Measurements from ENCODE around the gene FAM184B. TPM values are rescaled to one million over a fixed set of nuclear protein-coding genes. Genes with fewer than 3 reads are reported as not detected.

FAM184B gene
- total and polyA plus RNA-seq, 8 donors = 0.06 to 0.27 (median 0.18) TPM

DNA sequence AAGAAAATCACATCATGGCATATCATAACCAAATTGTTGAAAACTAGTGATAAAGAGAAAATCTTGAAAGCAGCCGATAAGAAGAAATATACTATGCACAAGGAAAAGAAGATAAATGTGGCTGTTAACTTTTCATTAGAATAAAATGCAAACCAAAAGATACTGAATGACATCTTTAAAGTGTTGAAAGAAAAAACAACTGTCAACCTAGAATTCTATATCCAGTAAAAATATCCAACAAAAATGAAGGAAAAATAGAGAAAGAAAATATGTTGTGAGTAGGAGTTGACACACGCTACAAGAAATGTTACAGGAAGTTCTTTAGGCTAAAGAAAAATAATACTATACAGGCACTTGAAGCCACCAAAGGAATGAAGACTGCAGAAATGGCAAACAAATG, 82.0 kb downstream of the FAM184B start:
- DNase-seq = no peak
- Histone ChIP-seq H3K4me1 (no peaks in the 10 kb centered on the region), H3K36me3 (no peaks in the 10 kb centered on the region), H3K27me3 (no peaks in the 10 kb centered on the region), H3K4me3 (no peak overlapping the region), H3K9me3 (no peaks in the 10 kb centered on the region), H3K27ac (no peak overlapping the region)
- ATAC-seq = no peak
- TF ChIP-seq, protein P1, sequence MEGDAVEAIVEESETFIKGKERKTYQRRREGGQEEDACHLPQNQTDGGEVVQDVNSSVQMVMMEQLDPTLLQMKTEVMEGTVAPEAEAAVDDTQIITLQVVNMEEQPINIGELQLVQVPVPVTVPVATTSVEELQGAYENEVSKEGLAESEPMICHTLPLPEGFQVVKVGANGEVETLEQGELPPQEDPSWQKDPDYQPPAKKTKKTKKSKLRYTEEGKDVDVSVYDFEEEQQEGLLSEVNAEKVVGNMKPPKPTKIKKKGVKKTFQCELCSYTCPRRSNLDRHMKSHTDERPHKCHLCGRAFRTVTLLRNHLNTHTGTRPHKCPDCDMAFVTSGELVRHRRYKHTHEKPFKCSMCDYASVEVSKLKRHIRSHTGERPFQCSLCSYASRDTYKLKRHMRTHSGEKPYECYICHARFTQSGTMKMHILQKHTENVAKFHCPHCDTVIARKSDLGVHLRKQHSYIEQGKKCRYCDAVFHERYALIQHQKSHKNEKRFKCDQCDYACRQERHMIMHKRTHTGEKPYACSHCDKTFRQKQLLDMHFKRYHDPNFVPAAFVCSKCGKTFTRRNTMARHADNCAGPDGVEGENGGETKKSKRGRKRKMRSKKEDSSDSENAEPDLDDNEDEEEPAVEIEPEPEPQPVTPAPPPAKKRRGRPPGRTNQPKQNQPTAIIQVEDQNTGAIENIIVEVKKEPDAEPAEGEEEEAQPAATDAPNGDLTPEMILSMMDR (IDR thresholded peaks at IDR 0.05) = no peak
- intact Hi-C loops (cut with DNase I) = no loop called here

DNA sequence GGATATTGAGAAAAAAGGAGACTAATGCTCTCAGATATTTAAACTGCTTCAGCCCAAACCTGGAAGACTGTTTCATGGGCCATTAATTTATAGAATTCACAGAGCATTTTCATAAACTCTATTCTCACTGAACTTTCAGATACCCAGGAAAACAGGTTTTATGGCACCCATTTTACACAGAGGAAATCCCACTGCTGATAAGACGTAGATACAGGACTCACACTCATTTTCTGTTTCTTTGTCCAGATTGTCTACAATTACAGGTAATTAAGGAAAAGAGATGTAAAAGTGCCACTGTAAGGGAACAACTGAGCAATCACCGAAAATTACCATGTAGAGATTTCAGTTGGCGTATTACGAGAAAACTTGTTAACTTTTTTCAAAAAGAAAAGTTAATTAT, 83.3 kb downstream of the FAM184B start:
- no peak overlapping the region for H3K4me3 ChIP-seq
- H3K4me1 ChIP-seq = no peaks in the 10 kb centered on the region
- TF ChIP-seq, protein P1 (IDR thresholded peaks at IDR 0.05) = no peak
- no peaks in the 10 kb centered on the region for H3K36me3 ChIP-seq
- H3K27me3 ChIP-seq = no peaks in the 10 kb centered on the region
- no peaks in the 10 kb centered on the region for H3K9me3 ChIP-seq
- DNase-seq (no peak), ATAC-seq (no peak)
- H3K27ac ChIP-seq = no peak overlapping the region
- intact Hi-C loops (cut with DNase I) = no loop called here

DNA sequence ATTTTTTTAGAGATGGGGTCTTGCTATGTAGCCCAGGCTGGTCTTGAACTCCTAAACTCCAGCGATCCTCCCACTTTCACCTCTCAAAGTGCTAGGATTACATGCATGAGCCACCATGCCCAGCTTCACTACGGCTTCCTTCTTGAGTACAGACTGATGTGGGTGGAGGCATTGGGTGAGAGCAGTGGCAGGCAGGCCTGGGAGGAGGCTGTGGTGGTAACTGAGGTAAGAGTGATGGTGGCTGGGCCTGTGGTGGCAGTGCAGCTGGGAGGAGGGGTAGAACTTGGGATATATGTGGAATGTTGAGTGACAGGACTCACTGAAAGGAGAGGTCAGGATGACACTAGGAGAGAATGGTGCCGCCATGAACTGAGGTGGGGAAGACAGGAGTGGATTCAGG, 86.1 kb downstream of the FAM184B start:
- no peak overlapping the region for H3K4me3 ChIP-seq
- no peaks in the 10 kb centered on the region for H3K27me3 ChIP-seq
- H3K9me3 ChIP-seq = no peaks in the 10 kb centered on the region
- H3K4me1 ChIP-seq = no peaks in the 10 kb centered on the region
- no peak overlapping the region for H3K27ac ChIP-seq
- intact Hi-C loops (cut with DNase I) = no loop called here
- no peak for ATAC-seq
- H3K36me3 ChIP-seq = no peaks in the 10 kb centered on the region
- no peak for DNase-seq
- TF ChIP-seq, protein P1 (IDR thresholded peaks at IDR 0.05) = no peak

DNA sequence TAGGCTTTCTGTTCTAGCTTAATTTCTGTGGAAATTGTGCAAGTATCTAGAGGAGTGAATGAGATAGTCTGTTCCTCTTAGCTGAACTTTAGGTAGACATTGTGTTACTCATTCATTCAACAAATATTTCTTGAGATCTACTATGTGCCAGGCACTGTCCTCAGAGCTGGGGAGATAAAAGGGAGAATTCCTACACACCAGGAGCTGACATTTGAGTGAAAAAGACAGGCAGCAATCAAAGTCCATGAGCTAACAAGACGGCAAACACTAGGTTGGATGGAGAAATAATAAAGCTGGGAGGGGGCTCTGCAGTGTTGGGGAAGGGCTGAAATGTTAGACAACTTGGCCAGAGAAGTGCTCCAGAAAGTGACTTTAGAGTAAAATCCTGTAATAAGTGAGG, 86.9 kb downstream of the FAM184B start:
- no peaks in the 10 kb centered on the region for H3K9me3 ChIP-seq
- TF ChIP-seq, protein P1 (IDR thresholded peaks at IDR 0.05) = no peak
- intact Hi-C loops (cut with DNase I) = no loop called here
- no peaks in the 10 kb centered on the region for H3K27me3 ChIP-seq
- ATAC-seq (no peak), DNase-seq (no peak)
- H3K4me3 ChIP-seq = no peak overlapping the region
- no peak overlapping the region for H3K27ac ChIP-seq
- H3K4me1 ChIP-seq = no peaks in the 10 kb centered on the region
- no peaks in the 10 kb centered on the region for H3K36me3 ChIP-seq

DNA sequence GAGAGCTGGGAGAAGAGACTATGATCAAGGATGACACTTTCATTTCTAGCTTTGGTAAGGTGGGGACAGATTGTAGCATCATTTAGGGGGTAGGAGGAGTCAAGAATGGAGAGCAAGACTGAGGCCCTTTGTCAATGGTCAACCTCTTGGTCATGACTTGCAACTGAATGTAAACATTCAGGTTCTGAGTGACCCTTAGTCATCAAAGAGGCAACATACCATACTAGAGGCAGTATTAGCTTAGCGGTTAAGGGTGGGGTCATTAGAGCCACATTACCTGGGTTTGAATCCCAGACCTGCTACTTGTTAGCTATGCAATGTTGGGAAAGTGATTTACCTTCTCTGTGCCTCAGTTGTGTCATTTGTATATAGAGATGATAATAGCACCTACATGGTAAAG, 90.5 kb downstream of the FAM184B start:
- DNase-seq (no peak), ATAC-seq (no peak)
- Histone ChIP-seq H3K27ac (no peak overlapping the region), H3K4me3 (no peak overlapping the region), H3K4me1 (no peaks in the 10 kb centered on the region), H3K36me3 (no peaks in the 10 kb centered on the region), H3K27me3 (no peaks in the 10 kb centered on the region), H3K9me3 (no peaks in the 10 kb centered on the region)
- TF ChIP-seq, protein P1 (IDR thresholded peaks at IDR 0.05) = no peak
- intact Hi-C loops (cut with DNase I) = no loop called here

All from left lung (tissue), 10 donors.